ENCODE results near the gene SMIM35.
"Not testable (repeated sequence)": the region's sequence is repeated elsewhere in the genome, so short reads cannot be mapped to it uniquely, and the experiment has no call there.

The SMIM35 gene

DNA sequence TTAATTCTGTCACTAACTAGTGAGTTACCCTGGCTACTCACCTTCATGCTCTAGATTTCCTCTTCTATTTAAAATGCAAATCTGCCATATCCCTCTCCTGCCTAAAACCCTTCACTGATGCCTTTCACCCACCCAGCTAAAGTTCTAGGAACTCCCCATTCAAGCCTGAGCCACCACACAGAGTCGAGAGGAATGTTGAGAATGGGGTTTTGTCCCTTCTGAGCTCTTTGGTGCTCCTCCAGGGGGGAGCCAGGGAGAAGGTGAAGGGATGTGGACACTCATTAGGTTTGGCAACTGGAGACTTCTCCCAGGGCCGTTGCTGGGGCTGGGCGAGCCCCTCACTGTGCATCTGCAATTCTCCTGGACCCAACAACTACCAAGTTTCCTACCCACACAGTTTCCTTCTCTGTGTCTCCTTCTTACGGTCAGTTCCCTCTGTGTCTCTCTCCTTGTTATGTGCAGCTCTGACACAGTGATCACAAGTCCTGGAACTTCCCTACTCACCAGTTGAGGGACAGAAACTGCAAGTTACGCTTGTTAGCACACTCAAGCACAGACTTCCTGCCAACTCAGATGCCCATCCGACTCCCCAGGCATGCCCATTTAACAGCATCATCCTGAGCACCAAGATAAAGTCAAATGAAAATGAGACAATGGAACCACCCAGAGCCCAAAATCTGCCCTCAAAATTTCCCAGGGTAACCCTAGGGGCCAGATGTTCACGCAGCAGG, 107.1 kb downstream of the SMIM35 start:
- DNase-seq, result no peak

DNA sequence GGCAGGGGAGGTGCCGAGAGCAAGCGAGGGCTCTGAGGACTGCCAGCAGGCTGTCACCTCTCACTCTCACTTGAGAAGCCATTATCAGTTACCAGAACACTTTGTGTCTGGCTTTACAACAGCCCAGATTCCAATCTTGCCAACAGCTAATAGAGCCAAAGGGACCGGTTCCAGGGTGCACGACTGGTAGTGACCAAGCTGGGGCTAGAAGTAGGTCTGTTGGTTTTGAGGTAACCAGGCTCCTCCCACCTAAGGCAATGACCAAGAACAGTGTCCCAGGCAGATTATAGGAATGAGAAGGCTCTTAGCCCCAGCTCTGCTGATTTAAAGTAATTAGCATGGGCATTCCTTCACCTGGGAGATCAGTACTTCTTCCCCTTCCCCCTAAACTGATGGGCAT, 107.8 kb downstream of the SMIM35 start:
- DNase-seq, result no peak

DNA sequence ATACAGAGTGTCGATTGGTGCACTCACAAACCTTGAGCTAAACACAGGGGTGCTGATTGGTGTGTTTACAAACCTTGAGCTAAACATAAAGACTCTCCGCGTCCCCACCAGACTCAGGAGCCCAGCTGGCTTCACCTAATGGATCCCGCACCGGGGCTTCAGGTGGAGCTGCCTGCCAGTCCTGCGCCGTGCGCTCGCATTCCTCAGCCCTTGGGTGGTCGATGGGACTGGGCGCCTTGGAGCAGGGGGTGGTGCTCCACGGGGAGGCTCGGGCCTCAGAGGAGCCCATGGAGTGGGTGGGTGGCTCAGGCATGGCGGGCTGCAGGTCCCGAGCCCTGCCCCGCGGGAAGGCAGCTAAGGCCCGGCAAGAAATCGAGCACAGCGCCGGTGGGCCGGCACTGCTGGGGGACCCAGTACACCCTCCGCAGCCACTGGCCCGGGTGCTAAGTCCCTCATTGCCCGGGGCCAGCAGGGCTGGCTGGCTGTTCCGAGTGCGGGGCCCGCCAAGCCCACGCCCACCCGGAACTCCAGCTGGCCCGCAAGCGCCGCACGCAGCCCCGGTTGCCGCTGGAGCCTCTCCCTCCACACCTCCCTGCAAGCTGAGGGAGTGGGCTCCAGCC, 108.4 kb downstream of the SMIM35 start:
- DNase-seq, result not testable (repeated sequence)

DNA sequence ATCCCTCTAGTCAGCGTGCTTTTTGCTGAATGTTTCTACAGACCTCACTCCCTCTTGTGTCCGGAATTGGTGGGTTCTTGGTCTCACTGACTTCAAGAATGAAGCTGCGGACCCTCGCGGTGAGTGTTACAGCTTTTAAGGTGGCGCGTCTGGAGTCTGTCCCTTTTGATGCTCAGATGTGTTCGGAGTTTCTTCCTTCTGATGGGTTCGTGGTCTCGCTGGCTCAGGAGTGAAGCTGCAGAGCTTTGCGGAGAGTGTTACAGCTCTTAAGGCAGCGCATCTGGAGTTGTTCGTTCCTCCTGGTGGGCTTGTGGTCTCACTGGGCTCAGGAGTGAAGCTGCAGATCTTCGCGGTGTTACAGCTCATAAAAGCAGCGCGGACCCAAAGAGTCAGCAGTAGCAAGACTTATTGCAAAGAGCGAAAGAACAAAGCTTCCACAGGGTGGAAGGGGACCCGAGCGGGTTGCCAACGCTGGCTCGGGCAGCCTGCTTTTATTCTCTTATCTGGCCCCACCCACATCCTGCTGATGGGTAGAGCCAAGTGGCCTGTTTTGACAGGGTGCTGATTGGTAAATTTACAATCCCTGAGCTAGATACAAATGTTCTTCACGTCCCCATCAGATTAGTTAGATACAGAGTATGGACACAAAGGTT, 109.0 kb downstream of the SMIM35 start:
- DNase-seq, result not testable (repeated sequence)

GRCh38 chr11:117977029-117977428, 109.7 kb downstream of the SMIM35 start:
- DNase-seq, result no peak

DNA sequence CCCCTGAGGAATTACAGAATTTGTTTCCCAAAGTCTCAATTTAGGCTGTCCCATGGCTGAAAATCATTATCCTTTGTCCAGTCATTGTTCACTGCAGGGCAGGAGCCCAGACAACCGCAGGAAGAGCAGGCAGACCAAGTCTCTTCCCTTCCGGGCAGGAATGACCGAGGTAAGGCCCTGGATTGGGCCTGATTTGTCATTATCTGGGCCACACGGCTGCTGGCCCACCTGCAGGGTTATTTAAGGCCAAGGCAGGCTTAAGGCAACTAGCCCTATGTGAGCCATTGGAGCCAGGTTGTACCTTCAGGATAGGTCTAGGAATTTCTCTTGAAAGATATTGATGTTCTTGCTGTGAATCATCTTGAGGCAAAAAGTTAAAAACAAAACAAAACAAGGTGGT, 110.3 kb downstream of the SMIM35 start:
- no peak for DNase-seq

GRCh38 chr11:117973503-117973860, 113.3 kb downstream of the SMIM35 start:
- DNase-seq, result no peak

DNA sequence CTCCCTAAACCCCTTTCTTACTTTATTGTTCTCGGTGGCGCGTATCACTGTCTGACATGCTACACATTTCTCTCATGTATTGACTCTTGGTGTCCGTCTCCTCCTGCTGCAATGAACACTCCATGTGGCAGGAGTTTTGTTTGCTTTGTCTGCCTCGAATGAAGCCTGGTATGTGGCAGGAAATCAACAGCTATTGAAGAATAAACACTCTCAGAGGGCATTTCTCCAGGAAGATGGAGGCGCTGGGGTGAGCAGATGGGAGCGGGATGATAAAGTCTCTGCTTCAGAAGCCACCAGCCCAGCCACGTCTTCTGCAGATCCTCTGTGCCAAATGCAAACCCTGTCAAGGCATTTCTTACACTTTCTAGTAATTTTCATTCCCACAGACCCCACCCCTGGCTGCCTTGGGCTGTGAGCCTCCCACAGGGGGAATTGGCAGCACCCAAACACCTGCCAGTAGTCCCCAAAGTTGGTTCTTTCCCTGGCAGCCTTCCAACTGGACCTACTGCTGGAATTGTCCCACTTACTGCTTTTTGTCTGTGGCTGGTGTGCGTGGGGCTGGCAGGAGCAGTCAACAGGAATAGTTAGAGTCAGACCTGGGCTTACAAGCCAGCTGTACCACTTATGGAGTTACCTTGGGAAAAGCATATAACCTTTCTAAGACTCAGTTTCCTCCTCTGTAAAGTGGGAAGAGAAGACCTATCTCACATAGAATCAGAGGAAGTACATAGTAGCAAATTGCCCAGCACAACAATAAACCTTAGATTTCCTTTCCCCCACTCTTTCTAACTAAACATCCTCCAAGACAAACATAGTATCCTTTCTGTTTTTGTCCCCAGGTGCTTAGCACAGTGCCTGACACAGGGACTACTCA, 113.9 kb downstream of the SMIM35 start:
- no peak for DNase-seq

- no peak for DNase-seq
These were observed 114.7 kb downstream of the SMIM35 start for GRCh38 chr11:117972044-117972443.

DNA sequence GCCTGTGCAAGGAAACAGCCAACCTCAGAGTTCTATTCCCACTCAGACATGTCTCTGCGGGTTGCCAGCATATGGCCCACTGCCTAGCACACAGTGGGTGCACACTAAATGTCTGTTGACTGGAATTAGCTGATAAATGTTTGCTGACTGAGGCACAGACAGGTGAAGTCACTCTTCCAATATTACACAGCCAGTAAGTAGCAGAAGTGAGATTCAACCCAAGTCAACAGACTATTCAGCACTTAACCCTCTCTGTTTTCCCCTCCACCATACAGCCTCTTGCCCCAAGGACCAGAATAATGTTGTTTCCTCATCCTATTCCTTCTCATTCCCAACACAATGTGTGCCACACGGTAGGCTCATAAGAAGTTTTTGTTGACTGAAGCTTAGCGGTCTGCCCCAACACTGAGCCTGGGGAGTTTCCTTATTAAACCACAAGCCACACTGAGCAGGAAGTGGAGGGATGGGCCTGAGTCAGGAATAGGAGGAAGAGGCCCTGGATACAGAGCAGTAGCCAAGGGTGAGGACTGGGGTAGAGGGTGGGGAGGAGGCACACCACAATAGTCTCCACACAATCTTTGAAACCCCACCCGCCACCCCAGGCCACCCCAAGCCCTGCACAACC, 116.3 kb downstream of the SMIM35 start:
- no peak for DNase-seq

- DNase-seq, result no peak
These were observed 117.4 kb downstream of the SMIM35 start for GRCh38 chr11:117969160-117969991.

DNA sequence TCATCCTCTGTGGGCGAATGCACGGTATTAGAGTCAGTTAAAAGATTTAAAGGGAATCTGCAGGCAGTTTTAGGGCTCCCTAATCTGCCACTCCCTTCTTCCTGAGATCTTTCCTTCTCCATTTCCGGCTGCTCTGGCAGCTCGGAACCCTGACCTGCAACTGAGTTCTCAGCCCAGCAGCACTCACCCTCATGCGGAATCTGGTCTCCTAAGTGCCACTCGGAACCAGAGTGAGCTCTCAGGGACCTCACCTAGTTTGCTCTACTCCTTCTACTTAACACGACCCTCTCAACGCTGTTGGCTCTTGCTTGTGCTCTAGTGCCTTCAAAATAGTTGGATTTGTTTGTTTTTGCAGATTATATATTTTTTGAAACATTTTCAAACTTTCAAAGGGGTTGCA, 119.9 kb downstream of the SMIM35 start:
- DNase-seq, result no peak

DNA sequence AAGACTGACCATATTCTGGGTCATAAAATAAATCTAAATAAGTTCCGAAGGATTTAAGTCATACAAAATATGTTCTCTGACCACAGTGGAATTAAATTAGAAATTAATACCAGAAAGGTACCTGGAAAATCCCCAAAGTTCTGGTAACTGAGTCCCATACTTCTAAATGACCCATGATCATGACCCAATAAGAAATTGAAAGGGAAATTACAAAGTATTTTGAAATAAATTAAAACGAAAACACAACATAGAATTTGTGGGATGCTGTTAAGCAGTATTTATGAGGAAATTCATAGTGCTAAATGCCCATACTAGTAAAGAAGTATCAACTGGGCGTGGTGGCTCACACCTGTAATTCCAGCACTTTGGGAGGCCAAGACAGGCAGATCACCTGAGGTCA, 123.9 kb downstream of the SMIM35 start:
- no peak for DNase-seq

GRCh38 chr11:117961896-117962295, 124.9 kb downstream of the SMIM35 start:
- no peak for DNase-seq

DNA sequence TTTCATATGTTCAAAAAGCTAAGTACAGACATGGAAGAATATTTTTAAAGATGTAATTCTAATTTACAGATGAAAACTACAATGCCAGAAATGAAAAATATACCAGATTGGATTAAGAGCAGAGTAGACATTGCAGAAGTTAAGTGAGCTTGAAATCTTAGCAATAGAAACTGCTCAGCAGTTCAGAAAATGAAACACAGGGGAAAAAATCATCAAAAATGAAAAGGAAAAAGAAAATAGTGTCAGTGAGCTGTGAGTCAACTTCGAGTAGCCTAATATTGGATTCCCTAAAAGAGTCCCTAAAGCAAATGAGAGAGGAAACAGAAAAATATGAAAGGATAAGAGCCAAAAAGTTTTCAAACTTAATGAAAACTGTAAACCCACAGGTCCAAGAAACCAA, 126.4 kb downstream of the SMIM35 start:
- no peak for DNase-seq

DNA sequence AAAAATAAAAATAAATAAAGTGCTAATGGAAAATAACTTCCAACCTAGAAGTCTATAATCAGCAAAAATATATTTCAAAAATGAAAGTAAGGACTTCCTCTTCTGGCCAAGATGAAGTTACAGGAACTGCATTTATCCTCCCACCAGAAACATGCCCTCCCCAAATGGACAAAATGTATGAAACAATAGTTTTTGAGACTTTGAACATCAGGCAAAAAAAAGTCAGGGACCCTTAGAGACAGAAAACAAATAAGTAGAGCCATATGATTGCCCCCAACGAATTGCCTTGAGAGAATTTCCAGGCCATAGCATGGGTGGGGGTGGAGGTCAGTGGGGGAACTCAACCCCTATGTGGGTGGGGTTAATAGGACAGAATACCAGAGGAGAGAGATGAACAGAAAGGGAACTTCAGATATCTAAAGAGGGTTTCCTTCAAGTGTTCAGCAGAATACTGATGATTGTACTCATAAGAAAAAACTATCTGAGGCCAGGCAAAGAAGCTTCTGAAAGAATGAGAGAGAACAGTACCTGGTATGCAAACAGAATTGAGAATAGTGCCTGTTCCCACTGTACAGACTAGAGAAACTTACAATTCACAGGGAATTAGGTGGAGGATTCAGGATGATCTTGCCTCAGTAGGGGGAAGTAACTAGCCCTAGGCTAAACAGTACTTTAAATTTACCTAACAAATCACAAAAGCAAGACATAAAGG, 127.2 kb downstream of the SMIM35 start:
- DNase-seq, result no peak

DNA sequence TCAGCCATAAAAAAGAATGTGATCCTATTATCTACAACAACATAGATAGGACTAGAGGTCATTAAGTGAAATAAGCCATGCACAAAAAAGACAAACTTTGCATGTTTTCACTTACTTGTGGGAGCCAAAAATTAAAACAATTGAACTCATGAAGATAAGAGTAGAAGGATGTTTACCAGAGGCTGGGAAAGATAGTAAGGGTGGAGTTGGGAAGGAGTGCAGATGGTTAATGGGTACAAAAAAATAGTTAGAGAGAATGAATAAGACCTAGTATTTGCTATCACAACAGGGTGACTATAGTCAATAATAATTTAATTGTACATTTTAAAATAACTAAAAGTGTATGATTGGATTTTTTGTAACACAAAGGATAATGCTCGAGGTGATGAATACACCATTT, 127.8 kb downstream of the SMIM35 start:
- no peak for DNase-seq
